CD4-positive, alpha-beta memory T cell (primary cell): ENCODE measurements around the gene KRTAP2-3. TPM values are rescaled to one million over a fixed set of nuclear protein-coding genes. Genes with fewer than 3 reads are reported as not detected.

ENCODE experiments used
- CTCF ChIA-PET: fragments of 350-600 bp; sonication (Branson Sonifier 250); formaldehyde crosslinking; loops from one replicate; lab custom pipeline; 2021; ENCODE audit warnings: inconsistent platforms; ENCODE audit not compliant: partially characterized antibody; lab: Charles Lee
- POLR2A ChIA-PET: fragments of 350-600 bp; sonication (Branson Sonifier 250); formaldehyde crosslinking; loops from one replicate; lab custom pipeline; 2021; ENCODE audit not compliant: partially characterized antibody; lab: Charles Lee
- DNase-seq, 5 donors: peaks; one replicate each; pipeline versions ENCODE4 v3.0.0 to v3.0.0-alpha.2; 2020 to 2022; ENCODE audit warnings: mixed read lengths in 1 of 5
- H3K27ac ChIP-seq: one replicate; pipeline ENCODE4 v1.7.0; 2013; ENCODE audit warnings: low read depth, low read length
- H3K27me3 ChIP-seq: 2 replicates; pipeline ENCODE4 v1.7.0; 2013; ENCODE audit warnings: mild to moderate bottlenecking, low read length, moderate library complexity; ENCODE audit not compliant: insufficient read depth
- H3K36me3 ChIP-seq: 2 replicates; pipeline ENCODE4 v1.7.0; 2013; ENCODE audit warnings: mild to moderate bottlenecking, low read length, moderate library complexity; ENCODE audit not compliant: insufficient read depth
- H3K4me1 ChIP-seq: 2 replicates; pipeline ENCODE4 v1.7.0; 2013; ENCODE audit warnings: mild to moderate bottlenecking, low read length, moderate library complexity; ENCODE audit not compliant: insufficient read depth
- H3K4me3 ChIP-seq, 2 donors: one replicate each; pipeline ENCODE4 v1.7.0; 2013; ENCODE audit warnings: low read length in 2 of 2, mild to moderate bottlenecking in 1 of 2
- H3K9me3 ChIP-seq, 2 donors: one replicate each; pipeline ENCODE4 v1.7.0; 2013; ENCODE audit warnings: low read length in 2 of 2, control low read depth in 1 of 2; ENCODE audit not compliant: control insufficient read depth in 1 of 2
- H3K27ac Mint-ChIP-seq, 7 donors: one replicate each; pipeline ENCODE4 v1.8.0; 2020 to 2021; ENCODE audit warnings: mixed read lengths in 7 of 7, mild to moderate bottlenecking in 6 of 7, inconsistent platforms in 3 of 7, moderate library complexity in 3 of 7
- H3K27me3 Mint-ChIP-seq, 2 donors: one replicate each; pipeline ENCODE4 v1.8.0; 2020 to 2021; ENCODE audit warnings: mixed read lengths in 2 of 2
- H3K36me3 Mint-ChIP-seq, 2 donors: one replicate each; pipeline ENCODE4 v1.8.0; 2020 to 2021; ENCODE audit warnings: mixed read lengths in 2 of 2, inconsistent platforms in 1 of 2, mild to moderate bottlenecking in 1 of 2
- H3K4me1 Mint-ChIP-seq, 4 donors: one replicate each; pipeline ENCODE4 v1.8.0; 2020 to 2021; ENCODE audit warnings: mixed read lengths in 4 of 4, mild to moderate bottlenecking in 1 of 4
- H3K4me3 Mint-ChIP-seq, 8 donors: one replicate each; pipeline ENCODE4 v1.8.0; 2020 to 2021; ENCODE audit warnings: mixed read lengths in 8 of 8, mild to moderate bottlenecking in 7 of 8, moderate library complexity in 6 of 8, inconsistent platforms in 3 of 8
- H3K9me3 Mint-ChIP-seq, 8 donors: one replicate each; pipeline ENCODE4 v1.8.0; 2020 to 2021; ENCODE audit warnings: mixed read lengths in 8 of 8, mild to moderate bottlenecking in 5 of 8, inconsistent platforms in 3 of 8, moderate library complexity in 1 of 8
- intact Hi-C: fragments of 100-400 bp; cut with micrococcal nuclease; formaldehyde crosslinking; loops from one replicate; pipeline ENCODE4 v1.15.1; 2023
- polyA plus RNA-seq, 2 donors: library from polyadenylated mRNA; unstranded; fragments of 300-500 nt; fragmentation: Illumina TruSeq; gene quantifications; one replicate each; pipeline ENCODE4 v1.2.3, GENCODE V29; 2021
- total RNA-seq, 2 experiments: library from RNA; stranded (reverse); gene quantifications; one replicate each; pipeline ENCODE4 v1.2.3, GENCODE V29; 2021

Gene KRTAP2-3
- total and polyA plus RNA-seq, 4 experiments from 2014 or later, result not detected

DNA sequence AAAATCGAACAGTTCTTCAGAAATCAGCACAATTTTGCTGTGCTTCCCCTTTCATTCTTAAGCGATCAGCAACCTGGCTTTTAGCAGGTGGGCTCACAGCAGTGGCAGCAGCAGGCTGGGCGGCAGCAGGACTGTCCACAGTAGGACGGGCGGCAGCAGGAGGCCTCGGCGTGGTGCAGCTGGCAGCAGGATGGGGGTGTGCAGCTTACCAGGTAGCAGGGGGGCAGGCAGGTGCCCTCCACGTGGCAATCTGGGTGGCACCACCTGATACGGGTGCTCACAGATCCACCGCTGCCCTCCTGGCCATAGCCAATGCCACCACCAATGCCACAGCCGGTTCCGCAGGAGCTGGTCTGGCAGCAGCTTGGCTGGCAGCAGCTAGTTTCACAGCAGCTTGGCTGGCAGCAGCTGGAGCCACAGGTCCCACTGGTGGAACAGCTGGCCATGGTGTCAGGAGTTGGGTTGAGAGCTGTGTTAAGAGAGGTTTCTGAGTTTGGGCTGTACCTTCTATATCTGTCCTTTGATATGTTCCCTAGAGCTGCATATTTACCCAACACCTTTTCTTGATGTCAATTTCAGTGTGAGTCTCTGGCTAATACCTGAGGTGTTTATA lies 30.2 kb downstream of the KRTAP2-3 start, which contains the start of gene KRTAP1-4:
Gene KRTAP1-4 (minus strand): TSS at position 563 of the 613 bp plus-strand sequence. CDS start 117 bp downstream, at position 446.
- POLR2A ChIA-PET, result no interaction called here

DNA sequence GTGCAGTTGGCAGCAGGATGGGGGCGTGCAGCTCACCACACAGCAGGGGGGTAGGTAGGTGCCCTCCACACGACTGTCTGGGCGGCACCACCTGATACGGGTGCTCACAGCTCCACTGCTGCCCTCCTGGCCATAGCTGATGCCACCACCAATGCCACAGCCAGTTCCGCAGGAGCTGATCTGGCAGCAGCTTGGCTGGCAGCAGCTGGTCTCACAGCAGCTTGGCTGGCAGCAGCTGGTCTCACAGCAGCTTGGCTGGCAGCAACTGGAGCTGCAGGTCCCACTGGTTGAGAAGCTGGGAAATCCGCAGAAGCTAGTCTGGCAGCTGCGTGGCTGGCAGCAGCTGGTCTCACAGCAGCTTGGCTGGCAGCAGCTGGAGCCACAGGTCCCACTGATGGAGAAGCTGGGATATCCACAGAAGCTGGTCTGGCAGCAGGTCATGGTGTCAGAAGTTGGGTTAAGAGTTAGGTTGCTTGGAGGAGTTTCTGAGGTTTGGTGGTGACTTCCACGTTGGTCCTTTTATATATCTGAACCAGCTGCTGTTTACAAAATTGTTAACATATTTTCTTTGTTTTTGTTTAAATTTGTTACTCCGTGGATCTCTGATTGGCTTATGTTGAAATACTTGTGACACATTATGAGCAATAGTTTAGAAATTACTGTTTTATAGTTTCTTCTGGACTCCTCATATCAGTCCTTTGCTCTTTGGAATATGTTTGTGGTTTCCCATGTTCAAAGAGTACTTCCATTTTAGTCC lies 33.0 kb downstream of the KRTAP2-3 start, which contains the start of gene KRTAP1-5:
Gene KRTAP1-5 (minus strand): TSS at position 494 of the 757 bp plus-strand sequence. CDS start 53 bp downstream, at position 441.
- H3K4me1 ChIP-seq, result no peaks in the 10 kb centered on the region
- DNase-seq, result no peak
- Mint-ChIP-seq H3K27ac (no peak within 1 kb of the TSS), H3K4me3 (no peak within 1 kb of the TSS), H3K4me1 (no peaks in the 10 kb centered on the region), H3K27me3 (peaks cover 17 to 25% of the 10 kb centered on the region in 2 donors), H3K36me3 (no peaks in the 10 kb centered on the region), H3K9me3 (no peaks in the 10 kb centered on the region)
- H3K27me3 ChIP-seq, result no peaks in the 10 kb centered on the region
- no peak within 1 kb of the TSS for H3K4me3 ChIP-seq
- no peak within 1 kb of the TSS for H3K27ac ChIP-seq
- POLR2A ChIA-PET, result no interaction called here
- CTCF ChIA-PET, result no interaction called here
- no peaks in the 10 kb centered on the region for H3K9me3 ChIP-seq
- intact Hi-C loops, result no loop called here
- H3K36me3 ChIP-seq, result no peaks in the 10 kb centered on the region

More for the DNA sequence above, 30.2 kb downstream of the KRTAP2-3 start, which contains the start of gene KRTAP1-4:
- Mint-ChIP-seq H3K4me1 (no peaks in the 10 kb centered on the region), H3K36me3 (no peaks in the 10 kb centered on the region), H3K4me3 (no peak within 1 kb of the TSS), H3K9me3 (no peaks in the 10 kb centered on the region), H3K27ac (no peak within 1 kb of the TSS), H3K27me3 (peaks cover 18 to 23% of the 10 kb centered on the region in 2 donors)
- H3K27me3 ChIP-seq, result no peaks in the 10 kb centered on the region
- H3K4me1 ChIP-seq, result no peaks in the 10 kb centered on the region
- H3K27ac ChIP-seq, result no peak within 1 kb of the TSS
- no peaks in the 10 kb centered on the region for H3K9me3 ChIP-seq
- CTCF ChIA-PET, result no interaction called here
- H3K4me3 ChIP-seq, result no peak within 1 kb of the TSS
- no peaks in the 10 kb centered on the region for H3K36me3 ChIP-seq
- peak in 1 of 5 donors; percentile 15 for DNase-seq
- intact Hi-C loops, result no loop called here

DNA sequence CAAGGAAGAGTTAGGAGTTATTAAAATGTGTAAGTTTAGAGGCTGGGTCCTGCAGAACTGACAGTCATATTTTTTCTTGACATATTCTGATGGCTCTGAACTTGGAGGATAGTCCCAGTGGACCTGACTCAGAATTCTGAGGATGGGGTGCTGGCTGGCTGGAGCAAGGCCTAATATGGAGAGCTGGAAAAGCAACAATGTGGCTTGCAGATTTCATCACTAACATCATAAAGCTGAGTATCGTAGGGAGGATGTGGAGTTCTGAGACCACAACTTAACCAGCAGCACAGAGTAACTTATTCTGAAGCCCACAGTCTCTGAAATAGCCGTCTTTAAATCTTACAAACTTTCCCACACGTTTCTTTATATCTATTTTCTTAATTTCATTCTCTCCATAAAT lies 35.2 kb downstream of the KRTAP2-3 start:
- Histone ChIP-seq H3K9me3 (no peaks in the 10 kb centered on the region), H3K36me3 (no peaks in the 10 kb centered on the region), H3K27ac (no peak overlapping the region), H3K27me3 (no peaks in the 10 kb centered on the region), H3K4me1 (no peaks in the 10 kb centered on the region), H3K4me3 (no peak overlapping the region)
- Mint-ChIP-seq H3K36me3 (no peaks in the 10 kb centered on the region), H3K4me3 (no peak overlapping the region), H3K27me3 (peaks cover 14 to 16% of the 10 kb centered on the region in 2 donors), H3K27ac (no peak overlapping the region), H3K4me1 (no peaks in the 10 kb centered on the region), H3K9me3 (peaks cover 0 to 6% (median 3%) of the 10 kb centered on the region in 8 donors)
- no peak for DNase-seq
- POLR2A ChIA-PET, result no interaction called here
- intact Hi-C loops, result no loop called here
- CTCF ChIA-PET, result no interaction called here

DNA sequence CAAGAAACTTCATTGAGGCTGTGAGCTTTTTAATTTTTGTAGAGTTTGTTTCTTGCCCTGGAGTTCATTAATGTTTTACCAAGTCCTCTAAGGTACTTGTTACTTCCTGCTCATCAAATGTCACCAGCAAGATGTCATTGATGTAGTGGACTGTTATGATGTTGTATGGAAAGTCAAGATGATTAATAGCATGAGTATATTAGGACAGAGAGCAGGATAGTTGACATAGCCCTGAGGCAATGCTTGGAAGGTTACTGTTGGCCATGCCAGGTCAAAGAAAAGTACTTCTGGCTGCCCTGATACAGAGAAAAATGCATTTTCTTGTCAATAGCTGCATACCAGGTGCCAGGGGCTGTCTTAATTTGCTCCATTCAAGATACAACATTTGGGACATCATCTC lies 39.6 kb downstream of the KRTAP2-3 start:
- ChIA-PET CTCF (no interaction called here), POLR2A (no interaction called here)
- H3K27me3 ChIP-seq, result no peaks in the 10 kb centered on the region
- intact Hi-C loops, result no loop called here
- Mint-ChIP-seq H3K4me1 (no peaks in the 10 kb centered on the region), H3K4me3 (no peak overlapping the region), H3K36me3 (no peaks in the 10 kb centered on the region), H3K27me3 (peaks cover 7 to 10% of the 10 kb centered on the region in 2 donors), H3K27ac (no peak overlapping the region), H3K9me3 (peaks cover 0 to 6% (median 3%) of the 10 kb centered on the region in 8 donors)
- no peaks in the 10 kb centered on the region for H3K36me3 ChIP-seq
- no peaks in the 10 kb centered on the region for H3K4me1 ChIP-seq
- no peak for DNase-seq
- H3K9me3 ChIP-seq, result no peaks in the 10 kb centered on the region
- no peak overlapping the region for H3K27ac ChIP-seq
- H3K4me3 ChIP-seq, result no peak overlapping the region

DNA sequence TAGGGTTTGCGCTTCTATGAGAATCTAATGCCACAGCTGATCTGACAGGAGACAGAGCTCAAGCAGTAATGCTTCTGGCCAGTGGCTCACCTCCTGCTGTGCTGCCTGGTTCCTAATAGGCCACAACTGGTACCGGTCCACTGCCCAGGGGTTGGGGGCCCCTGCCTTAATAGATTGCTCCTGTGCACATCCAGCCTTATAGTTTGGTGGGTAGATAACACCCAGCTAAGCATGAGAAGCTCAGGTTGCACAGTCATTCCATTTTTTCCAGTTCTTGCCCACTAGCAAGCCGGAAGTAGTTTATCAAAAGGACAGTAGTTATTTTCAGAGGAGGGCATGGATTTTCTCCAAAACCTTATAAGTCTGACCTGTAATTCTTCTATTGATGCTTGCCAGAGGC lies 40.5 kb downstream of the KRTAP2-3 start:
- Mint-ChIP-seq H3K4me1 (no peaks in the 10 kb centered on the region), H3K36me3 (no peaks in the 10 kb centered on the region), H3K27ac (no peak overlapping the region), H3K4me3 (no peak overlapping the region), H3K27me3 (peaks cover 8 to 10% of the 10 kb centered on the region in 2 donors), H3K9me3 (peaks cover 0 to 6% (median 3%) of the 10 kb centered on the region in 8 donors)
- Histone ChIP-seq H3K4me1 (no peaks in the 10 kb centered on the region), H3K27ac (no peak overlapping the region), H3K27me3 (no peaks in the 10 kb centered on the region), H3K4me3 (no peak overlapping the region), H3K36me3 (no peaks in the 10 kb centered on the region), H3K9me3 (no peaks in the 10 kb centered on the region)
- intact Hi-C loops, result no loop called here
- DNase-seq, result no peak
- ChIA-PET POLR2A (no interaction called here), CTCF (no interaction called here)

DNA sequence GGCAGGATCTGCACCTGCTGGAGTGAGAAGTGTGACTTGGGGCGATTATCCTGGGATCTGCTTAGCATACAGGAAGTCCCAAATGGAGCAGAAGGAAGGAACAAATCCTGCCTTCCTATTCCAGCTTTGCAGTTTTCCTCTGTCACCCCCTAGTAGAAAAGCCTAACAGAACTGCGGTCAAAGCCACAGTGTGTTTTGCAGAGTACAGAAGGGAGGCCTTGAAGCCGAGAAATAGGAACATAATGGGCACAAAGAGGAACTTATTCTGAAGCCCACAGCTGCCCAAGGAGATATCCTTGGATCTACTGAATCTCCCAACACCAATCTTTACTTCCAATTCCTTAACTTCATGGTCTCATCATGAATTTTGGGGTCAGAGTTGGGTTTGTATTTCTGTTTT lies 41.4 kb downstream of the KRTAP2-3 start:
- CTCF ChIA-PET, result no interaction called here
- H3K36me3 ChIP-seq, result no peaks in the 10 kb centered on the region
- intact Hi-C loops, result no loop called here
- H3K27me3 ChIP-seq, result no peaks in the 10 kb centered on the region
- H3K9me3 Mint-ChIP-seq, result peaks cover 0 to 6% (median 3%) of the 10 kb centered on the region in 8 donors
- H3K4me1 Mint-ChIP-seq, result no peaks in the 10 kb centered on the region
- no peak overlapping the region for H3K4me3 Mint-ChIP-seq
- H3K4me1 ChIP-seq, result no peaks in the 10 kb centered on the region
- H3K27ac Mint-ChIP-seq, result peak overlapping the region in 1 of 7 donors; percentile 66
- no peaks in the 10 kb centered on the region for H3K36me3 Mint-ChIP-seq
- H3K27me3 Mint-ChIP-seq, result peaks cover 7 to 8% of the 10 kb centered on the region in 2 donors
- DNase-seq, result no peak
- H3K4me3 ChIP-seq, result no peak overlapping the region
- POLR2A ChIA-PET, result no interaction called here
- no peaks in the 10 kb centered on the region for H3K9me3 ChIP-seq
- H3K27ac ChIP-seq, result no peak overlapping the region

DNA sequence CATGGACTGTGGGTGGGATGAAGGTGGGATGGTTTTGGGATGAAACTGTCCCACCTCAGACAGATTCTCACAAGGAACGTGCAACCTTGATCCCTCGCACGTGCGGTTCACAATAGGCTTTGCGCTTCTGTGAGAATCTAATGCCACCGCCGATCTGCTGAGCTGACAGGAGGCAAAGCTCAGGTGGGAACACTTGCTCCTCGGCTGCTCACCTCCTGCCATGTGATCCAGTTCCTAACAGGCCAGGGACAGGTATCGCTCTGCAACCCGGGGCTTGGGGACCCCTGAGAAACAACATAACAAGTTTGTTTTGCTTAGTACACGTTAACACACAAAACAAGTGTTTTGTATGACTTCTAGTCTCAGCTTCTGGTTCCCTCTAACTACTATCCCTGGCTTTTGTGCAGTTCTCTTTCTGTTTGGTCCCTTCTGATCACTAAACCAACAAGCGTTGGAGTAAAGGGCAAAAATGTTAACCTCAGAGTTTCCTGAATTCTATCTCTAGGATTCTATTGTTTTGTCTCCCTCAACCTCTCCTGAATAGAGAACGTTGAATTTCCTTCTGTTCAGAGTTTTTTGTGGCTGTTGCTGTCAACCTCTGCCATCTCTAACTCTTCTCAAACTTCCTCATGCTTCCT lies 43.2 kb downstream of the KRTAP2-3 start:
- intact Hi-C loops, result no loop called here
- H3K9me3 ChIP-seq, result no peaks in the 10 kb centered on the region
- H3K4me3 ChIP-seq, result no peak overlapping the region
- Mint-ChIP-seq H3K9me3 (peaks cover 0 to 5% (median 3%) of the 10 kb centered on the region in 8 donors), H3K36me3 (no peaks in the 10 kb centered on the region), H3K4me1 (no peaks in the 10 kb centered on the region), H3K4me3 (no peak overlapping the region), H3K27ac (no peak overlapping the region), H3K27me3 (peaks cover 7 to 8% of the 10 kb centered on the region in 2 donors)
- no peaks in the 10 kb centered on the region for H3K27me3 ChIP-seq
- no peaks in the 10 kb centered on the region for H3K36me3 ChIP-seq
- DNase-seq, result no peak
- ChIA-PET POLR2A (no interaction called here), CTCF (no interaction called here)
- H3K27ac ChIP-seq, result no peak overlapping the region
- H3K4me1 ChIP-seq, result no peaks in the 10 kb centered on the region
